ENCODE data around the gene GBA2.

The GBA2 gene

GRCh38 chr9:35748858-35749514 lies at the start of gene GBA2, which contains the start of gene RGP1:
Gene GBA2 (minus strand): TSS chr9:35749228. CDS start chr9:35748704, 524 bp downstream.
Gene RGP1 (plus strand): TSS chr9:35749287. CDS start chr9:35749756, 469 bp downstream.
- peak; percentile 29 for DNase-seq (ENCODE audit: low read depth, low spot score)

GRCh38 chr9:35797311-35798109 lies 48.5 kb upstream of the GBA2 start:
- DNase-seq (ENCODE audit: low read depth, low spot score): no peak

GRCh38 chr9:35795695-35796094 lies 46.7 kb upstream of the GBA2 start:
- no peak for DNase-seq (ENCODE audit: low read depth, low spot score)

GRCh38 chr9:35793461-35793860 lies 44.4 kb upstream of the GBA2 start:
- no peak for DNase-seq (ENCODE audit: low read depth, low spot score)

- no peak for DNase-seq (ENCODE audit: low read depth, low spot score)
Observed at GRCh38 chr9:35792826-35793225, 43.8 kb upstream of the GBA2 start.

GRCh38 chr9:35792024-35792813 lies 43.2 kb upstream of the GBA2 start:
- no peak for DNase-seq (ENCODE audit: low read depth, low spot score)

- no peak for DNase-seq (ENCODE audit: low read depth, low spot score)
Observed at GRCh38 chr9:35791297-35791921, 42.4 kb upstream of the GBA2 start, which contains the start of gene NPR2. Gene NPR2 (plus strand): TSS chr9:35791591. CDS start chr9:35792409, 818 bp downstream.

- DNase-seq (ENCODE audit: low read depth, low spot score): peak; percentile 21
Observed at GRCh38 chr9:35790385-35791296, 41.6 kb upstream of the GBA2 start.

GRCh38 chr9:35790025-35790384 lies 41.0 kb upstream of the GBA2 start:
- DNase-seq (ENCODE audit: low read depth, low spot score): no peak

GRCh38 chr9:35789541-35789940 lies 40.5 kb upstream of the GBA2 start:
- DNase-seq (ENCODE audit: low read depth, low spot score): no peak

- no peak for DNase-seq (ENCODE audit: low read depth, low spot score)
Observed at GRCh38 chr9:35783418-35783817, 34.4 kb upstream of the GBA2 start.

GRCh38 chr9:35781066-35781465 lies 32.0 kb upstream of the GBA2 start:
- no peak for DNase-seq (ENCODE audit: low read depth, low spot score)

- no peak for DNase-seq (ENCODE audit: low read depth, low spot score)
Observed at GRCh38 chr9:35778496-35778895, 29.5 kb upstream of the GBA2 start.

GRCh38 chr9:35776018-35776417 lies 27.0 kb upstream of the GBA2 start:
- DNase-seq (ENCODE audit: low read depth, low spot score): no peak

- no peak for DNase-seq (ENCODE audit: low read depth, low spot score)
Observed at GRCh38 chr9:35774907-35775635, 26.0 kb upstream of the GBA2 start.

- DNase-seq (ENCODE audit: low read depth, low spot score): no peak
Observed at GRCh38 chr9:35771943-35772342, 22.9 kb upstream of the GBA2 start.

- no peak for DNase-seq (ENCODE audit: low read depth, low spot score)
Observed at GRCh38 chr9:35771534-35771933, 22.5 kb upstream of the GBA2 start.

- no peak for DNase-seq (ENCODE audit: low read depth, low spot score)
Observed at GRCh38 chr9:35771075-35771433, 22.0 kb upstream of the GBA2 start.

- DNase-seq (ENCODE audit: low read depth, low spot score): no peak
Observed at GRCh38 chr9:35769763-35770162, 20.7 kb upstream of the GBA2 start.

- no peak for DNase-seq (ENCODE audit: low read depth, low spot score)
Observed at GRCh38 chr9:35767458-35767857, 18.4 kb upstream of the GBA2 start.

Data from activated naive CD8-positive, alpha-beta T cell treated with anti-CD3 and anti-CD28 coated beads, Interleukin-2, amount 50 U/mL, for 16 hours (primary cell).